ENCODE data around the gene GJC1. TPM values are rescaled to one million over a fixed set of nuclear protein-coding genes. Genes with fewer than 3 reads are reported as not detected.

GJC1 gene
- total RNA-seq, 1 experiment from 2014 or later, result 119 TPM

- Mint-ChIP-seq H3K27ac (no peak within 1 kb of the TSS), H3K9me3 (no peaks in the 10 kb centered on the region; a peak in 1 of 5 replicates), H3K4me1 (peaks cover 2 to 10% of the 10 kb centered on the region in 2 experiments; a peak in 1 of 4 replicates), H3K27me3 (ENCODE audit: low read depth) (peaks cover 87% of the 10 kb centered on the region), H3K36me3 (ENCODE audit: insufficient read depth in 1 of 3, low read depth in 3 of 3) (no peaks in the 10 kb centered on the region), H3K4me3 (peak within 1 kb of the TSS; percentile 51 to 76)
- no peak within 1 kb of the TSS for H3K23ac ChIP-seq (ENCODE audit: insufficient read length, low read depth, low read length)
- no peak within 1 kb of the TSS for H3T11ph ChIP-seq (ENCODE audit: low read length)
- H2AFZ ChIP-seq (ENCODE audit: low read length), result no peak within 1 kb of the TSS
- H3K56ac ChIP-seq (ENCODE audit: insufficient read length, low read depth, low read length), result no peak within 1 kb of the TSS
- peaks cover 19% of the 10 kb centered on the region for H3K27me3 ChIP-seq (ENCODE audit: insufficient read depth, low read length)
- no peak within 1 kb of the TSS for H4K91ac ChIP-seq (ENCODE audit: insufficient read length, low read depth, low read length)
- no peak within 1 kb of the TSS; the same call in 1 of the 2 replicates for H3K14ac ChIP-seq (ENCODE audit: insufficient read depth, low read length)
- H3K4me2 ChIP-seq (ENCODE audit: insufficient read depth, insufficient read length, low read length), result peak within 1 kb of the TSS; percentile 33
- WGBS (ENCODE audit: extremely low coverage, insufficient read length, low lambda C conversion rate), result no CpG with 5 or more reads among the region's 74 CpGs
- H2BK15ac ChIP-seq (ENCODE audit: low read depth, low read length), result no peak within 1 kb of the TSS
- H3K27ac ChIP-seq (ENCODE audit: insufficient read length, low read depth, low read length), result no peak within 1 kb of the TSS
- no peak within 1 kb of the TSS for H2BK5ac ChIP-seq (ENCODE audit: insufficient read length, low read length)
- no peaks in the 10 kb centered on the region for H3K9me3 ChIP-seq (ENCODE audit: control insufficient read depth, low read depth, low read length)
- H4K5ac ChIP-seq (ENCODE audit: insufficient read length, low read depth, low read length), result no peak within 1 kb of the TSS
- H3K4me1 ChIP-seq (ENCODE audit: insufficient read depth, low read length), result no peaks in the 10 kb centered on the region
- H3K4ac ChIP-seq (ENCODE audit: low read depth, low read length), result no peak within 1 kb of the TSS
- TF ChIP-seq CTCF (conservative IDR thresholded peaks at IDR 0.05), result no peak
- H3K9ac ChIP-seq (ENCODE audit: extremely low read depth, insufficient read length, low read length), result no peak within 1 kb of the TSS
- H4K8ac ChIP-seq (replicated peaks; ENCODE audit: insufficient read length, low read depth, low read length), result no peak within 1 kb of the TSS
- H4K20me1 ChIP-seq (ENCODE audit: control insufficient read depth, insufficient read depth, insufficient read length), result no peaks in the 10 kb centered on the region
- H2AK5ac ChIP-seq (ENCODE audit: insufficient read length, low read length), result no peak within 1 kb of the TSS
- no peaks in the 10 kb centered on the region for H3K79me2 ChIP-seq (ENCODE audit: insufficient read depth, low read length)
- peaks cover 7% of the 10 kb centered on the region for H3K23me2 ChIP-seq (ENCODE audit: insufficient read length, low read depth, low read length, poor library complexity, severe bottlenecking)
- H2BK120ac ChIP-seq (ENCODE audit: low read depth, low read length, poor library complexity, severe bottlenecking), result no peak within 1 kb of the TSS
- no peaks in the 10 kb centered on the region for H3K79me1 ChIP-seq (ENCODE audit: insufficient read depth, low read depth, low read length, poor library complexity, severe bottlenecking)
- H2BK12ac ChIP-seq (ENCODE audit: insufficient read length, low read depth, low read length), result no peak within 1 kb of the TSS
- H2BK20ac ChIP-seq (ENCODE audit: low read depth, low read length, poor library complexity, severe bottlenecking), result no peak within 1 kb of the TSS
- no peak within 1 kb of the TSS for H3K18ac ChIP-seq (ENCODE audit: insufficient read length, low read depth, low read length)
- peak; percentile 66 for DNase-seq
Measured at GRCh38 chr17:44758414-44759085, 71.5 kb downstream of the GJC1 start, which contains the start of gene ADAM11. Gene ADAM11, plus strand, starts transcription at chr17:44758988. Its CDS starts 212 bp downstream, at chr17:44759200.
